CD4-positive, alpha-beta T cell treated with Interleukin-15 for 1 hour (primary cell): ENCODE results near the gene ZBTB34.

Source experiments
- DNase-seq: peaks from one replicate; pipeline ENCODE4 v3.0.0-alpha.2; 2020

ZBTB34 gene

GRCh38 chr9:126880226-126880946 lies 19.9 kb downstream of the ZBTB34 start:
- DNase-seq: no peak

DNA sequence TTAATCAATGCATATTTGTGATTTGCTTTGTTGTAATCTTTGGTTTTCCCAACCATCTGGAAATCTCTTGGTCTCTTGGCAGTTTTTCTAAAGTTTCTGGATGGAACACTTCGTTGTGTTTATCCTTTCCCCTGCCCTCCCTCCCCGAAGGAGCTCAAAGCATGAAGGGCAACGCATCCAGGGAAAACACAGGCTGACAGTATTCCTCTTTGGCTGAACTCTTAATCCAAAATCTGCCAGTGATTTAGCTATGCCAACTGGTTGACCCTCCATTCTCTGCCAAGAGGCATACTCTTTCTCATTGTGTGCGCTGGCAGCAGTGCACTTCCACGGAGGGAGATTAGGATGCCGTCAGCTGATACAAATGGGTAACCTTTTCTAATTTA lies 20.5 kb downstream of the ZBTB34 start:
- no peak for DNase-seq

GRCh38 chr9:126882746-126883145 lies 22.3 kb downstream of the ZBTB34 start:
- no peak for DNase-seq

- no peak for DNase-seq
Measured at GRCh38 chr9:126883636-126884035, 23.2 kb downstream of the ZBTB34 start.

DNA sequence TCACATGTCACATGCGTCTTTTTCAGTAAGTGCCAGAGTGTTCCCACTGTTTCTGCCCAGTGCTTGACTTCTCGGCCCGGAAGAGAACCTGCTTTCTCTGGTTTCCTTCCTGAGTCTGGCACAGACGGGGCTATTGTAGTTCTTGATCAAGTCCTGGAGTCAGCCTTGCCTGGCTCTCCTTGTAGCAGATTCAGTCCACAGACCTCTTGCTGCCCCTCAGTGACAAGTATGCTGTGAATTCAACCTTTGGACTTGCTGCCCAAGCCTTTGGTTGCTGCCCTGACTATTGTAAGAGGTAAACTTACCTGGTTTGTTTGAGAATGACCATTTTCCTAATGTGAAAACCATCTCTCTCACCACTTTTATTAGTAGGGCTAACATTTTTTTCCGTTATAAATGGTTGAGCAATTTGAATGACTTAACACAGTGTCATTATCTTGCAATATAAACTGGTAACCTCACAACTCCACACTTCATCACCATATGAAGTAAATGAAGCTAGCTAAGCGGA lies 24.7 kb downstream of the ZBTB34 start:
- DNase-seq: no peak

DNA sequence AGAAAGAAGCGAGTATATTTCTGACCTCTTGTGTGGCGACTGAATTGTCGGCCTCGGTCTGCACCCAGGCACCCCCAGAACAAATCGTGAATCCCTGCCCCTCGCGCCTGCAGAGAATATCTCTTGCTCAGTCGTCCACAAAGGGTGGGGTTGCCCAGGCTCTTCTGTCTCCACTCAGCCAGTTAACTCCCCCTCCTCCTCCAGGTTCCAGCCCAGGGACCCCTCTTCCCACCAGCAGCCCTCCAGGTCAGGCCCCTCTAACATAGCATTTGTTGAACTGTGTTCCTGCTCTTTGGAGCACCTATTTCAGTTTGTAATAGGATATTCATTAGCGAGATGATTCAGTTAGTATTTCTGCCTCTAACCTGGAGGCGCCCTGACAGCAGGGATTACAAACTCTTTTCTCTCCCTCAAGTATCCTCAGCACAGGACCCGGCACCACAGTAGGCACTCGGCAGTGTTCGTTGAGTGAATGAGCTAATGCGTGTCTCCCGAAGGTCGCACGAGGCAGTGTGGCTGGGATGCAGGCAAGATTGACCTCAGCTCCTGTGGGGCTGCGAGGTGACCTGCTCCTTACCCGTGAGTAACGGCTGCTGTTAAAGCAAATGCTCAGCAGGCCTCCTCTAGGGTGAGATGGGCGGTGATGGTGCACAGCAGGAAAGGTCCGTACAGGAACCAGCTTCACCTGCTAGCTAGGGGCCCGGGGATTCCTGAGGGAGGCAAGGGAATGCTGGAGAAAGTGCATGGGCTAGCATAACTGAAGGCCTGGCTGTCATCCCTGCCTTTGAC lies 25.8 kb downstream of the ZBTB34 start:
- no peak for DNase-seq

DNA sequence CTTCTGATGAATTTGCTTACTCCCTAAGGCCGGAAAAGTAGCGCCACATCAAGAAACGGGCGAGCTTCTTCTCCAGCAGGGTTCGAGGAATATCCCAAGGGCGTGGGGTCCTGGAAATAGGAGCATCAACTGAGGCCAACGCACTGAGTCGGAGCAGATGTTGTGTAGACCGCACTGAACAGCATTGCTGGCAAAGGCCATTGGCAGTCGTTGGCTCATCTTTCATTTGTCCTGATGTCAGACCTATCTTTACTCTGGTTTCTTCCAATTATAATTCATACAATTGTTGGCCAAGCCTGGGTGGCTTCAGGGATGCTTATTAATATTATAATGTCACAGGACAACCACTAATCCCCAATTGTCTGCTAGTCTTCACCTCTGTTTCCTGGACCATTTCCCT lies 26.5 kb downstream of the ZBTB34 start:
- DNase-seq: no peak

- no peak for DNase-seq
Measured at GRCh38 chr9:126891676-126892075, 31.2 kb downstream of the ZBTB34 start.

GRCh38 chr9:126893079-126893478 lies 32.6 kb downstream of the ZBTB34 start:
- DNase-seq: no peak

DNA sequence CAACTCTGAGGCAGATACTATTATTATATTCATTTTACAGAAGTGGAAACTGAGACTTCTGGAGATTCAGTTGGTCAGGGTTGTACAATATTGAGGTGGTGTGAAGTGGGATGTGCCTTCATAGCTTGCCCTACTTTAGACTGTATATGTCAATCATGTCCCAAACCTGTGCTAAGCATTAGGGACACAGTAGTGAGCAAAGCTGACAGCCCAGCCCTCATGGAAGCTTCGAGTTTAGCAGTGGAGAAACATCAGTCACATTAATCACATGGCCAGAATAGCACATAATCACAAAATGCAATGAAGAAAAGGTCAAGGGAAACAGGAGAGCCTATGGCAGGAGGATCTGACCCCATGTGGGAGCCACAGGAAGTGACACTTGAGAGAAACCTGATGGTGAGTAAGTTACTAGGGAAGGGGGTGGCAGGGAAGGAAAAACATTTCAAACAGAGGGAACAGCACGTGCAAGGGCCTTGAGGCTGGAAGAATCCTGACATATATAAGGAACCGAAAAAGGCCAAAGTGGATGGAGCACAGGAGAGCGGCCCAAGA lies 33.7 kb downstream of the ZBTB34 start:
- no peak for DNase-seq

DNA sequence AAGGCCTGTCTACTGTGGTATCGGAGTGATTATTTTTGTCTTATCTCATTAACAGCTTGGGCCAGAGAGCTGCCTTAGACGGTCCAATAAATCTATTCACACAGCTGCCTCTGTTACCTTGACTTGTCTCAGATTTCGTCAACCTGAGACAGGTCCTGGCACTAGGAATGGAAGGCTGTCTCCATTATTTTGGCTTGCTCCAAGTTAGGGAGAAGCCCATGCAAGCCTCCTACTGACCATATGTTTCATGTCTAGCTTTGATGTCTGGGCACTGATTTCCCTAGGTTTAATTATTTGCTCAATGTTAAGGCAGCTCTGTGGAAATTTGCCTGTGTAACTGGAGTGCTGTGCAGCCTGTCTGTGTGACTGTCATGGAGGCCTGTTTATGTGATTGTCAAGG lies 41.8 kb downstream of the ZBTB34 start:
- no peak for DNase-seq

- no peak for DNase-seq
Measured at GRCh38 chr9:126904586-126904985, 44.1 kb downstream of the ZBTB34 start.

- no peak for DNase-seq
Measured at GRCh38 chr9:126906091-126906490, 45.7 kb downstream of the ZBTB34 start.

- no peak for DNase-seq
Measured at GRCh38 chr9:126907058-126907457, 46.6 kb downstream of the ZBTB34 start.

DNA sequence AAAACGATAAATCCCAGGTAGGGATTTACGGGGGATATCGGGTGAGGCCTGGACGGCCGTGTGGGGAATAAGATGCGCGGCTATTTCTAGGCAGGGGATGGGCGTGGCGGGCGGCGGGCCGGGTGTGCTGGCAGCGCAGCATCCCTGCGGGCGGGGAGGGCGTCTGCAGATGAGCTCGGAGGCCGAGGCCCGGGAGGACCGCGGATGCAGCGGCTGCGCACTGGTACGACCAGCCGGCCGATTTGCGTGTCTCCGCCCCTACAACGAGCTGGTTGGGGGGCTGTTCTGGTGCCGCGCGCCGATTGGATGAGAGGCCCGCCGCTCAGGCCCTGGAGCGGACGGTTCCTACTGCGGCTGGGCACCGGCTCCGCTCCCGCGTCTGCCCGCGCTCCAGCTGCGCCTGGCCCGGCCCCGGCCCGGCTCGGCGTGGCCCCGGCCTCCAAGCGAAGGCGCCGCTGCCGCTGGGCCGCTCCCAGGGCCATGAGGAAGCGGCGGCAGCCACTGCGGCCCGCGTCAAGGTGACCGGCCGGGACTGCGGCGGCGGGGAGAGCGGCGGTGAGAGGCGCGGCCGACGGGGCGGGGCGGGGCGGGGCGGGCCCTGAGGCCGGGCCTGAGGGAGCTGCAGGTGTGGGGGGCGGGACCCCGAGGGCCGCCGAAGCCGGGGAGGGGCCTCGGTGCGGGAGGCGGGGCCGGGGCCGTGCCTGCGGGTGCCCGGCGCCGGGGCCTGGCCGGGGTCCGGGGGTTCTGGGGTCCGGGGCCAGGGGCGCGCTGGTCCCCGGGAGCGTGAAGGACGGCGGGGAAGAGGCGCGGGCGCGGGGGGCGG lies 54.2 kb downstream of the ZBTB34 start, which contains the start of gene RALGPS1:
Gene RALGPS1 (plus strand): TSS at position 325 of the 823 bp plus-strand sequence. CDS start 47,508 bp downstream, outside the sequence.
- DNase-seq: peak; percentile 94

DNA sequence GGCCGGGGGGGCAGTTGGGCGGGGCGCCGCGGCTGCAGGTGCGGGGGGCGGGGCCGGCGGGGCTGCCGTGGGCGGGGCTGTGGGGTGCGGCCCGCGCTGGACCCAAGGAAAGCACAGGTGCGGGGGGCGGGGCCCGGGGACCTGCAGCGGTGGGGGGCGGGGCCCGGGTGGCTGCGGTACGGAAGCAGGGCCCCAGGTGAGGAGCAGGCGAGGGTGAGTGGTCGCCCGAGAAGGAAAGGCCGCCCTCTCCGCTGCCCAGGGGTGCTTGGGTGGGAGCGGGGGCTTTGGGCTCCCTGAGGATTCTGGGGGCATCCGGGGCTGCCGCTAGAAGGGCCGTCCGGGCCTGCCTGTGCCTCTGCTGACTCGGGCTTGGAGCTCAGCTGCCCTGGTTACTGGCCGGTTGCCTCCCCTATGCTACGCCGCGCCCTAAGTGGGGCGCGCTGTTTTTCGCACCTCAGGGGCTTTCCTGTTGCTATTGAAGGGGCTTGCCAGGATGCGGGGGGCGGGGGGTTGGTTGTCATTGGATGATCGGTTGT lies 54.9 kb downstream of the ZBTB34 start:
- peak; percentile 63 for DNase-seq

GRCh38 chr9:126915846-126916543 lies 55.6 kb downstream of the ZBTB34 start:
- DNase-seq: no peak

- no peak for DNase-seq
Measured at GRCh38 chr9:126916909-126917308, 56.5 kb downstream of the ZBTB34 start.

DNA sequence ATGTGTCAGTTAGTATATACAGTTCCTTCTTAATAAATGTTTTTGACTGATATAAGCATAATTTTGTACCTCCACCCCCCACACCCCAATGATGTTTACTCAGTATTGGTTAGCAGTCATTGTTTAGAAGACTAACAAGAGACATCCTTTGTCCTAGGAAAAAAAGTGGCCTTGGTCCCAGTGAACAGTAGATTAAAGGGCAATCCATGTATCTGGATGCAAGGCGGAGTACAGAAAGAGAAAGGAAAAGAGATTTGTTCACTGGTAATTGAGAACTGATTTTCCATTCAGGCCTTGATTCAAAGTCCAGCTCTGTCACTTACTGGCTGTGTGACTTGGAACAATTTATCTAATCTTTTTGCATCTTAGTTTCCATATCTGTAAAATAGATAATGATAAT lies 58.8 kb downstream of the ZBTB34 start:
- no peak for DNase-seq

DNA sequence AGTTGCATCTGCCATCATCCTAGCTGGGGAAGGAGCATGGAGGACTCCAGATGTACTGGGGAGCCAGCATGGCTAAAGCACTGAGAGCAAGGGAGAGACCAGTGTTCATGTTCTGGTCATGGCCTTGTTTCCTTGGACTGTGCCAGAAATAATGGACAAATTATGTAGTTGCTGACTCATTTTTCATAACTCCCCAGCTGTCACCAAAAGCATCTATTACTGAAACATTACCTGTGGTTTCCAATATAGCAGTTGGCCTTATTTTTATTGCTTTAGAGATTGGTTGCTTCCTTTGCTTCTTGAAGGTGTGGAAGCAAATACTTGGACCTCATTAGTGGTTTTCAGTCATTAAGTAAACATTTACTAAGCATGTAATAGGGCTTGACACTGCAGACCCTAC lies 65.4 kb downstream of the ZBTB34 start:
- no peak for DNase-seq

GRCh38 chr9:126926364-126926763 lies 65.9 kb downstream of the ZBTB34 start:
- no peak for DNase-seq

GRCh38 chr9:126927419-126927818 lies 67.0 kb downstream of the ZBTB34 start:
- DNase-seq: no peak
